K562 (cell line): ENCODE data around the gene C17orf114.

Experiments
- ATAC-seq: fragments of 200-7000 bp; cut with Tn5 transposase; 3 replicates; pipeline ENCODE4 v1.9.1; 2020; ENCODE audit warnings: moderate library complexity
- BruUV-seq: library from RNA; stranded (reverse); fragments of 400-500 nt; replicated peaks from 2 replicates; lab custom pipeline; 2021; lab: Mats Ljungman, UMichigan
- CTCF ChIA-PET: fragments of 300-600 bp; formaldehyde crosslinking; extraction: SDS; loops from one replicate; lab custom pipeline; 2021; ENCODE audit warnings: low intra/inter-chr PET ratio; lab: Yijun Ruan, JAX
- POLR2A ChIA-PET: fragments of 300-600, 350-650 bp; sonication (Branson Sonifier 250); formaldehyde crosslinking; extraction: SDS; loops from one replicate; lab custom pipeline; 2021; ENCODE audit warnings: antibody characterized with exemption, inconsistent platforms; lab: Yijun Ruan, JAX
- DNase-seq, 4 experiments: peaks; one replicate each; pipeline versions ENCODE4 v3.0.0 to v3.0.0-alpha.2; 2011 to 2018; ENCODE audit warnings: low spot score in 3 of 4, mixed read lengths in 3 of 4; ENCODE audit errors: extremely low read depth in 1 of 4
- FAIRE-seq: peaks from 2 replicates; lab custom pipeline; 2011; peaks lifted over from hg19 to GRCh38; lab: Jason Lieb, UNC
- H2AFZ ChIP-seq: 2 replicates; pipeline ENCODE4 v1.6.0; 2011; ENCODE audit warnings: low read depth, low read length, control low read depth, inconsistent platforms
- H3K27ac ChIP-seq: fragments of 200-600 bp; 3 replicates; pipeline ENCODE4 v1.8.0; 2011; ENCODE audit warnings: low read depth, mild to moderate bottlenecking, control low read depth, inconsistent platforms, low read length, moderate library complexity, mixed read lengths; ENCODE audit errors: extremely low read depth
- H3K27me3 ChIP-seq, 2 experiments: fragments of 300-600 bp in 1 of 2; 2 replicates in 1 of 2; 3 replicates in 1 of 2; pipeline versions ENCODE4 v1.6.0 to v1.8.0; 2011; ENCODE audit warnings: inconsistent platforms in 2 of 2, low read length in 2 of 2, mild to moderate bottlenecking in 1 of 2, mixed read lengths in 1 of 2, moderate library complexity in 1 of 2; ENCODE audit not compliant: control insufficient read depth in 2 of 2, insufficient read depth in 2 of 2
- H3K36me3 ChIP-seq: fragments of 300-600 bp; 3 replicates; pipeline ENCODE4 v1.8.0; 2011; ENCODE audit warnings: mild to moderate bottlenecking, low read length, inconsistent platforms; ENCODE audit not compliant: control insufficient read depth, insufficient read depth
- H3K4me1 ChIP-seq, 2 experiments: fragments of 200-600 bp in 1 of 2; replicated peaks in 1 of 2; 2 replicates in 1 of 2; 3 replicates in 1 of 2; pipeline versions ENCODE4 v1.5.1 to v1.8.0; 2011; ENCODE audit warnings: inconsistent platforms in 2 of 2, low read length in 2 of 2, mild to moderate bottlenecking in 1 of 2, mixed read lengths in 1 of 2, moderate library complexity in 1 of 2; ENCODE audit not compliant: control insufficient read depth in 2 of 2, insufficient read depth in 2 of 2
- H3K4me2 ChIP-seq: 2 replicates; pipeline ENCODE4 v1.6.1; 2011; ENCODE audit warnings: low read length, control low read depth, inconsistent platforms, mixed read lengths; ENCODE audit not compliant: insufficient read depth
- H3K4me3 ChIP-seq: fragments of 200-600 bp; sonication (generic), shearing (Covaris generic); 2 replicates; pipeline ENCODE4 v1.5.1; 2016; ENCODE audit warnings: control low read depth, inconsistent platforms
- H3K79me2 ChIP-seq: fragments of 200-600 bp; 3 replicates; pipeline ENCODE4 v1.8.0; 2011; ENCODE audit warnings: low read length, inconsistent platforms; ENCODE audit not compliant: control insufficient read depth, insufficient read depth
- H3K9ac ChIP-seq, 2 experiments: 2 replicates each; pipeline versions ENCODE4 v1.6.0 to v1.6.1; 2011; ENCODE audit warnings: low read depth in 2 of 2, low read length in 2 of 2, control low read depth in 1 of 2, inconsistent platforms in 1 of 2, mild to moderate bottlenecking in 1 of 2, mixed read lengths in 1 of 2; ENCODE audit not compliant: insufficient read depth in 1 of 2
- H3K9me1 ChIP-seq: one replicate; pipeline ENCODE4 v1.6.0; 2011; ENCODE audit warnings: inconsistent platforms, mild to moderate bottlenecking, low read length, moderate library complexity; ENCODE audit not compliant: control insufficient read depth, insufficient read depth
- H3K9me3 ChIP-seq: replicated peaks from 2 replicates; pipeline ENCODE4 v1.5.1; 2011; ENCODE audit warnings: low read depth, low read length, inconsistent platforms; ENCODE audit not compliant: control insufficient read depth, insufficient read depth
- H4K20me1 ChIP-seq: replicated peaks from 2 replicates; pipeline ENCODE4 v1.6.1; 2011; ENCODE audit warnings: low read length, inconsistent platforms, mixed read lengths; ENCODE audit not compliant: control insufficient read depth, insufficient read depth
- ARNT ChIP-seq, 2 experiments: fragments of 450-650 bp; IDR thresholded peaks; 2 replicates each; pipeline ENCODE4 v1.6.1; 2016; ENCODE audit warnings: mild to moderate bottlenecking in 1 of 2
- CCNT2 ChIP-seq: IDR thresholded peaks from 2 replicates; pipeline ENCODE4 v1.6.1; 2011; ENCODE audit warnings: borderline replicate concordance, low read depth, mild to moderate bottlenecking, moderate library complexity, mixed read lengths, low read length; ENCODE audit not compliant: insufficient read length; ENCODE audit errors: extremely low read depth
- HNRNPLL ChIP-seq: fragments of 200-400 bp; formaldehyde crosslinking; IDR thresholded peaks from 2 replicates; pipeline ENCODE4 v1.6.1; 2017; ENCODE audit warnings: low read length, low read depth, mild to moderate bottlenecking; ENCODE audit not compliant: poor library complexity, severe bottlenecking
- PTRF ChIP-seq: fragments of 450-650 bp; IDR thresholded peaks from 2 replicates; pipeline ENCODE4 v1.6.1; 2016; ENCODE audit warnings: mild to moderate bottlenecking, missing genetic modification characterization, missing compliant biosample characterization
- WGBS: fragments of 100-300 bp; shearing (Covaris generic); methylation state at CpG from one replicate; pipeline ENCODE4 v1.1.6; 2016; ENCODE audit warnings: low coverage, mixed read lengths; ENCODE audit not compliant: insufficient coverage; ENCODE audit errors: missing lambda C conversion rate; 5-methylcytosine and 5-hydroxymethylcytosine counted together
- in situ Hi-C: fragments of 300-500 bp; cut with MboI; formaldehyde crosslinking; loops from 4 replicates; pipeline ENCODE4 v1.15.0; 2018; ENCODE audit warnings: inconsistent platforms, mixed read lengths
- intact Hi-C: fragments of 100-400 bp; cut with micrococcal nuclease; formaldehyde crosslinking; loops from 2 replicates; pipeline ENCODE4 v1.14.2; 2022

C17orf114 gene

DNA sequence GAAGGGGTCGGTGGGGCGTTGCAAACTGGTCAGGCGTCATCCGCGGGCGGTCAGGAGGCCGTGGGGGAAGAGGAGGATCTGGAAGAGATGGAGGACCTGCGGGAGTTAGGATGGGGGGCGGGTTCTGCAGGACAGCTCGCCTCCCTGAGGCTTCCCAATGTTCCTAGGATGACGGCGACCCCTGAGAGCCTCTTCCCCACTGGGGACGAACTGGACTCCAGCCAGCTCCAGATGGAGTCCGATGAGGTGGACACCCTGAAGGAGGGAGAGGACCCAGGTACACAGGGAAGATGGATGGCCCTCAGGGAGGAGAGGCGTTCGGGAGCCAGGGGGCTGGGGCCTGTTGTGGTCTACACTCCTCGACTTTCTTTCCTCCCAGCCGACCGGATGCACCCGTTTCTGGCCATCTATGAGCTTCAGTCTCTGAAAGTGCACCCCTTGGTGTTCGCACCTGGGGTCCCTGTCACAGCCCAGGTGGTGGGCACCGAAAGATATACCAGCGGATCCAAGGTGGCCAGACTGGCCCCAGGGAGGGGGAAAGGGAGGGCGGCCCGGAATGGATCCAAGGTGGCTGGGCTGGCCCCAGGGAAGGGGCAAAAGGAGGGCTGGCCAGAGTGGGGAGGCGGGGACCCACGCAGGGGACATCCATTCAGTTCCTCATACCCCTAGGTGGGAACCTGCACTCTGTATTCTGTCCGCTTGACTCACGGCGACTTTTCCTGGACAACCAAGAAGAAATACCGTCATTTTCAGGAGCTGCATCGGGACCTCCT lies 5.7 kb upstream of the C17orf114 start:
- no peaks in the 10 kb centered on the region for H3K9me1 ChIP-seq
- intact Hi-C loops (no loop called here), in situ Hi-C loops (no loop called here)
- H4K20me1 ChIP-seq = no peaks in the 10 kb centered on the region; the same call in 1 of the 2 replicates
- BruUV-seq = no TSS peak
- ATAC-seq (no peak), DNase-seq (no peak), FAIRE-seq (no peak)
- H3K4me3 ChIP-seq = peak overlapping the region; percentile 52
- no peaks in the 10 kb centered on the region for H3K36me3 ChIP-seq
- H3K4me2 ChIP-seq = no peak overlapping the region
- H3K79me2 ChIP-seq = no peaks in the 10 kb centered on the region
- H3K9me3 ChIP-seq = no peaks in the 10 kb centered on the region
- TF ChIP-seq HNRNPLL (no peak), PTRF (no peak), ARNT (IDR thresholded peaks at IDR 0.05) (no peak), CCNT2 (no peak)
- peak overlapping the region in 1 of 2 experiments; percentile 65; a peak in 2 of 4 replicates for H3K9ac ChIP-seq
- H3K27me3 ChIP-seq = no peaks in the 10 kb centered on the region
- H2AFZ ChIP-seq = no peak overlapping the region
- peaks cover 3 to 22% of the 10 kb centered on the region in 2 experiments; a peak in 3 of 5 replicates for H3K4me1 ChIP-seq
- H3K27ac ChIP-seq = no peak overlapping the region
- 26% methylated on average over 15 of the region's 32 CpGs for WGBS
- CTCF ChIA-PET = no interaction called here
- POLR2A ChIA-PET = interaction anchor here (0.6 kb wide), 1 partner anchor 105 kb away, joined by 4 read pairs; no protein-coding TSS in a partner anchor
